Fibroblast of skin of right biceps (primary cell): ENCODE data around the gene CAPN5.
"Not testable (repeated sequence)": the region's sequence is repeated elsewhere in the genome, so short reads cannot be mapped to it uniquely, and the experiment has no call there.

ENCODE experiments used
- DNase-seq: peaks from one replicate; pipeline ENCODE4 v3.0.0-alpha.2; 2013

The CAPN5 gene

DNA sequence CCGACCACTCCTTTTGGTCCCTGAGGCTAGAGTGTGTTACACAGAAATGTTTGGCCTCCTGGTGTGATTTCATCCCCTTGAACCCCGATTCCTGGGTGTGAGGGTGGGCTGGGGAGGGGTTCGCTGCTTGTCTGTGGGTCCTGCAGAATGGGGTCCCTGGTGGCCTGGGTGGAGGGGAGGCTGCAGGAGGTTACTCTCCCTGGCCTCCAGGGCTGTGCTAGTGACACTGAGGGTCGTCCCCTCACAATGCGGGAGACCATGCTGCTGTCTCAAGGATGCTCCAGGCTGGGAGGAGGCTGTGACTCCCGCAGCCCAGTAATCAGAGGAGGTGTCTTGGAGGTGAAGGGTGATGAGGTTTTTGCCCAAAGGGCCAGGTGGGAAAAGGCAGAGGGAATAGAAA, 18.9 kb downstream of the CAPN5 start:
- no peak for DNase-seq

DNA sequence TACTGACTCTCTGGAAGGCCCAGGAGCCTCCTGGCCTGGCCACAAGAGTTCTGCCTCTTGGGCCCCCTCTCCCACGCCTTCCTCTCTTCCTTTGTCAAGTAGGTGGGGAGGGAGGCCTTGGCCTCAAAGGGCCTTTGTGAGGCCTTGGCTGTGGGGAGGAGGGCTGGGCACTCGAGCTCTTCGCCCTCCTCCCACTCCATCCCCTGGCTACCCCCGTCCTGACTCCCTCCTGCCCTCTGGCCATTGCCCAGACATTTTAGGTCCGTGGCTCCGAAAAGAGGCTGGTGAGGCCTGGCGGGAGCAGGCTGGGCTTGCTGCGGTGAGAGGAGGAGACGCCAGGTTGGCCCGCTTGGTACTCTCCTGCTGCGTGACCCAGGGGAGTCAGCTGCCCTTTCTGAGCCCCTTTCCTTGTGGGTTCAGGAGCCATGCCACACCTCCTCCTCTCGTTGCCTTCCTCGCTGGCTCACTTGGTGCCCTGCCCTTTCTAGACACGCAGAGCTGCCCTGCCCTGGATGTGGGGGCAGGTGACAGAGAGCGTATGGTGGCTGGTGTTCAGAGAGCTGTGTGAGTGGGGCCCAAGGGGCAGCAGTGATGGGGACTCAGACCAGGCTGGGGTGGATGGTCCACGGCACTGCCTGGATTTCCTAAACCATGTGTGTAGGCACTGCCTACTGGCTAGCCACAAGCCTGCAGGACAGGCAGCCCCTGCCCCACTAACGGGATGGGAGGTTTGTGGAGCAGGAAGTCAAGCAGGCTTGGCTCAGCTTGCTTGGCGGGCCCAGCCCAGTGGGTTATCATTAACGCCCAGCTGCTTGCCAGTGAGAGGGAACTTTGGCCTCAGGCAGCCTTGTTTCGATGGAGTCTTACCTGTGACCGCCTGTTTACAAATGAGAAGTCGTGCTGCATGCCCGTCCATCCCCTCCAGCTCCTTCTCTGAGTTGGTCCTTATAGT, 20.0 kb downstream of the CAPN5 start:
- DNase-seq, result no peak

DNA sequence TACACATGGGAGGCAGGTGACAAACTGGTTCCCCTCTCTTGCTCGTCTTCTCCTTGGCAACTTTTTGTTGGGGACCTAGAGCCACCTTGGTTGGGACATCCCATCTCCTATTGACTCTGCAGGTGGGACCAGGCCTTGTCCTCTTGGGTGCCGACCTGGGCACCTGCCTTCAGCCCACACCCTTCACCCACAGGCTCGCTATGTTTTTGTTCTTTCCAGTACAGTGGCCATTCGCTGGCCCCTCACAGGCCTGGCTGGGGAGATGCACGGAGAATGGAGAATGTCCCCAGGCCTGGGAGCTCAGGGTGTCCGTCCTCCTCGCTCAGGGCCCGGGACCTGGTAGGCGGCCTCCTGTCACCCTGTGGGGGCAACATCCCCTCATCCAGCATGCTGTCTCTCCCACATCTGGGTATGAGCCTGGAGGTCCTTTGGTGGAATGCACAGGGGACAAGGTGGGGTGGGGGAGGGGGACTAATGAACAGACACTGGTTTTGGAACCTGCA, 21.0 kb downstream of the CAPN5 start:
- DNase-seq, result no peak

DNA sequence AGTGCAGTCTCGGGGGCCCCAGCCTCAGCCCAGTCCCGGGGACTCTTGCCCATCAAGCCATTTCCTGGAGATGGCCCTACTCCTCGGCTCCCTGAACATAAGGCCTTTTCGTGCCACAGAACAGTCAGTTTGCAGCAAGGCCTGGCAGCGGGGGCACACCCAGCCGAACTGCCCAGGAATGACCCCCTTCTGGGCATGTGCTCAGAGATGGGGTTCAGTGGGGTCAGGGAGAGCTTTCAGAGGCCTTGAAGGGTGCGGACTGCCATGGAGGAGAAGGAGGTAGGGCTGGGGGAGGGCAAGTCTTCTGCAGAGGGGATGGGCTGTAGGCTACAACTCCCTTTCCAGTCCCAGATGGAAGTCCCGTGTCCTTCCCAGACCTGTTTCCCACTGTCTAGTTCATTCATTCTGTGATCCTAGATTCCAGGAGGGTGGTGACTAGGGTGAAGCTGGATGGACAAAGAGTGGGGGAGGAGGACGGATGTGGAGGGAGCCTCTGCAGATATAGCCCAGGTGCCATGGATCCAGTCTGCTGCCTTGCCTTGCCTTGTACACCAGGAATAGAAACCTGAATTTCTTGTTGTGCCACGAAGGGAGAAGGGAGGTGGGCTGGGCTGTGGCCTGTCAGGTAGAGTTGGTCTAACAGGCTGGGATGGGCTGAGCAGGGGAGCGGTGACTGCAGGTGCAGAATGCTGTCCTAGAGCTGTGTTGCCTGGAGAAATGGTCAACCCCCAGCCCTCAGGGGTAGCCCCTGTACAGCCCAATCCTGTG, 21.6 kb downstream of the CAPN5 start:
- DNase-seq, result no peak

DNA sequence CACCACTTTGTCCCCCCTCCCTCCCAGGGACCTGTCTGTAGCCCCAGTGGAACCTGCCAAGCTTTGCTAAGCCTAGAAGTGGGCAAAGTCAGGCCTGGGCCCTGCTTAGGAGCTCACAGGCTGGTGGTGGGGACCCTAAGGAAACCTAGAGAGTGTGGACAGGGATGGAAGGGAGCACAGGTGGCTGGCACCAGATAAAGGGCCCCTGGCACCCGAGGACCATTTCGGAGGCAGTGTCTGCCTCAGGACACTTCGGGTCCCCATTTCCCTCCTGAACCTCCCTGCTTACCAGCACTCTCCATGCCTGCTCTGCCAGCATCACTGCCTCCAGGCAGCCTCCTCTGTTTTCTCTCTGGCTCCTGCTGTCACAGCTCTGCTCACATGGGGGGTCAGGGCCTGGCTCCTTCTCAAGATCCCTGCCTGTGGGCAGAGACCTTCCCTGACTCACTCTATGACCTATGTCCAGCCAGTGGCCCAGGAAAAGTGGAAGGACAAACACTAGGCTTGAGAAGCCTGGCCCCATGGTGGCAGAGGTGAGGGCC, 22.3 kb downstream of the CAPN5 start:
- DNase-seq, result no peak

DNA sequence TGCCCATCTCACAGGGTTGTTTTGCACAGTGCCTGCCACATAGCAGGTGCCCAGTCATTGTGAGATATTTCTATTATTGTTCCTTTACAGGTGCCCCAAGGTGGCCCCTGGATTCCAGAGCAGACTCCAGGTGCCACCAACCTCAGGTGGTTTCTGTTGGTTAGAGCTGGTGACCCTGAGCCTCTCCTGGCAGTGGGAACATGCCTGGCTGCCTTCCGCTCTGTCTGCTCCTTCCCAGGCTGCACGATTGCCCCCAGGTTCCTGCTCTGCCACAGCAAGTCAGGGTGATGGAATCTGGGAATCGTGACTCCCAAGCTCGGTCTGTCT, 23.2 kb downstream of the CAPN5 start:
- DNase-seq, result no peak

DNA sequence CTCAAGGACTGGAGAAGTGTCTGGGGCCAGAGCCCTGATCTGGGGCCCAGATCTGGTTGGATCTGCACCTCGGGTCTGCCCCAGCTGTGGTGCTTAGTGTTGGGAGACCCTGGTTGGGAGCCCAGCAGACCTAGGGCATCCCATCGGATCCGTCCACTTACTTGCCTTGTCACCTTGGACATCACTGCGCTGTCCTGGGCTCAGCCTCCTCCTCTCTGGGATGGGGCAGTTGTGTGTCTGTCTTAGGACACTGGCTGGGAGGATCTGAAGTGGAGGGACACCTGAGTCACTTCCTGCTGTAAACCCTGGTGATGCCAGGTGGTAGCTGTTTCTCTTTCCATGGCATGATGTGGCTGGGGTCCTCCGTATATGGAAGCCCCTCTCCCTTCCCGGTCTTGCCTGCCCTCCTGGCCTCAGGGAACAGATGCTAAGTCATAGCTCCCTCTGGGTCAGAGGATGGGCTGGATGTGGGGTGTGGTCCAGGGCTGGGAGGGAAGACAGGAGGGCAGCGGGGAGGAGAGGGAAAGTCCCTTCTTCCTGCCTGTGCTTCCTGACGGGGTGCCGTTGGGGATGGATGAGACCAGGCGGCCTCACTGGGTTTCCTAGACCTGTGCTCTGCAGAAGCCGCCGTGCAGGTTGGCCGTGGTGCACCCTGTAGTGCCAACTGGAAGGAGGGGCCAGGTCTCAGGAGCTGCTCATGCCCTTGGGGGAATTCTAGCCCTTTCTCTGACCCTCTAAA, 23.8 kb downstream of the CAPN5 start:
- no peak for DNase-seq

DNA sequence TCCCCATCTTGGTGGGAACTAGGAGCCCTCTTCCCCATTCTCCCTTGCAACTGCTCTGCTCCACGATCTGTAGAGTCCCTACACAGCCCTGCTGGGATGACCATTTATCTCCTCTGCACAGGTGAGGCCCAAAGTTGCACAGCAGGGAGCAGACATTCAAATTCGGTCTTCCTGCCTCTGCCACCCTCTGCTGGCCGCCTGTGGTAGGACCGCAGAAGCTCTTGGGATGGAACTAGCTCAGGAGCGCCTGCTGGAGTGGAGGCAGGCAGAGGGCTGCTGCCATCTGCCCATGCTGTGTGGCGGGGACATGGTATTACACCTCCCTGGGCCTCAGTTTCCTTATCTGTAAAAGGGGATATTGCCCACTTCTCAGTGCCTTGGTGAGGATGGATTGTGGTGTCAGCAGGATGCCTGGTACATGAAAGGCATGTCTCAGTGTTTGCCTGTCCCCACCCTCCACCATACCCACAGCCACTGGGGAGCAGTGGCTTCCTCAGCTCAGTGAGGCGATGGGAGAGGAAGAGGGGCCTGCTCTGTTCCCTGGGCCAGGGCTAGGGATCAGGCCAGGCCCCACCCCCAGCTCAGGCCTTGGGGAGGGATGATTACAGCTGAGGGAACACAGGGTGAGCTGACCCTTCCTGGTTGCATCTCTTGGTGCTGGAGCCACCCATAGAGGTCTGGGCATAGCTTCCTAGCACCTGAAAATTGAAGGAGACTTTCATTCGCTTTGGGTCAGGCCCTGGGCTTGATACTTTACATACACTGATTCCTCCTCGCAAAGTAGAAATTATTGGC, 24.6 kb downstream of the CAPN5 start:
- peak; percentile 59 for DNase-seq

DNA sequence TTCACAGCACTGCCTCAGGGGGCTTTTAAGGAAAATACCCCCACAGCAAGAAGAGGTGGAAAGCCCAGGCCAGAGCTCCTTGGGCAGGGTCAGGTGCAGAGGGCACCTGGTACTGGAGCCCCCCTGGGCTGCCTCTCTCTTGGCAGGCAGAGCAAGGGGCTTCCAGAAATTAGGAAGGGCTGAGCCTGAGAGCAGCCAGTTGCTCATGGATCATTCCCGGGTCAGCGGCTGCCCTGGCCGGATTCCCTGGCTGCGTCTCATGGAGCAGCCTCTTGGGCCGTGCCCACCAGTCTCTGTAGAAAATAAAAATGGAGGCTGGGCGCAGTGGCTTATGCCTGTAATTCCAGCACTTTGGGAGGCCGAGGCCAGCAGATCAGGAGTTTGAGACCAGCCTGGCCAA, 25.6 kb downstream of the CAPN5 start:
- DNase-seq, result no peak

DNA sequence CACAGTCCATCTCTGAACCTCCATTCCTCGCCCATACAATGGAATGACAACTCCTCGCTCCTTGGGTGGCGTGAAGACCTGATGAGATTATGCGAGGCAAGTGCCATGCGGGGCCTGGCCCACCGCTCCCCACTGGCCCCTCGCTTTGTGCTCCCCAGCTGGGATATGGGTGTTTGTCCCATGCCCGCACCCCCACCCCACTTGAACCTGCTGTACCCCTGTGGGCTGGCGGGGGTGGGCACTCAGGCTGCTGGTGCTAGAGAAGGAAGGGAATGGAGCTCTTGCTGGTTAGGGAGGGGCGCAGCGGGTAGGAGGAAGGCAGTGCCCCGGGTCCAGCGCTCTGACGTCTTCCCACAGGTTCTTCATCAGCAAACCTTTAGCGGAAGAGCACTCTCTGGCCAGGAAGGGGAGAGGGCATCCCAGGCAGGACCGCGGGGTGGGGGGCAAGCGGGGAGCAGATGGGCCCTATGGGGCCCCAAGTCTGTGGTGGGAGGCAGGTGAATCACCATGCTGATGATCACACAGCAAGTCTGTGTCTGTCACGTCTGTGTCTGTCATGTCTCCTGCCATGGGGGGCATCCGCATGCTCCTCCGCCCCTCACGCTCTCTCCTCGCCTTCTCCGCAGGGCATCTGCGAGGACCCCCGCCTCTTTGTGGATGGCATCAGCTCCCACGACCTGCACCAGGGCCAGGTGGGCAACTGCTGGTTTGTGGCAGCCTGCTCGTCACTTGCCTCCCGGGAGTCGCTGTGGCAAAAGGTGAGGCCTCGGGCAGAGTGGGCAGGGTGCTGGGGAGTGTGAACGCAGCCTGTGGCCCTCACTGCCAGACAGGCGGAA, 26.5 kb downstream of the CAPN5 start:
- DNase-seq, result no peak

DNA sequence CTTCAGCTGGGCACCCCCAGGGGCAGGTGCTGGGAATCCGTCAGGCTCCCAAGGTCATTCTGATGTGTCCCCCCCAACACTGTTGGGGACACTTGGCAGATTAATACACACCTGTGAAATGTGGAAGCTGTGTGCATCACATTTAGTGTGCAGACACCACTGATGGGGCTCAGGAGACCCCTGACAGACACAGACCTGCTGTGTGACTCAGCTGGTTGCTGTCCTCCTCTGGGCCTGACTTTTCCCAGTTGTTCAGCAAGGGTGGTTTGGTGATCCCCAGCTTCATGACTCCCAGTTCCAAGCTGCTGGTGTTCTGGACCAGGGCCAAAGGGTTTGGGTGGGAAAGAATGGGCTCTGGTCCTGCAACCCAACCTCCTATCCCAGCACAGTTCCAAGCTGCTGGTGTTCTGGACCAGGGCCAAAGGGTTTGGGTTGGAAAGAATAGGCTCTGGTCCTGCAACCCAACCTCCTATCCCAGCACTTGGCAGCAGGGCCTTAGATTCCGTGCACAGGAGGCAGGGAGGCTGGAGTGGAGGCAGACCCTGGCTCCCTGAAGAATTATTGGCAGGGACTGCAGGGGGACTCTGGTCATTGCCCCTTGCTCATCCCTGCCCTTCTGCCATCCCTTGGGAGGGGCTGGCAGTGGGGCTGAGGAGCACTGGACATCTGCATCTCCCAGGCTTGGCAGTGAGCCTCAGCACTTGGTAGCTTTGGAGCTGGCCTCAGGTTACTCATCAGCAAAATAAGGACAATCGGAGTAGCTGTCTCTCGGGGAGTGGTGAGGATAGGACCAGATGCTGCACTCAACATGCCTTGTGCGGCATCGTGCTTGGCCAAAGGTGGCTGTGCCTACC, 27.4 kb downstream of the CAPN5 start:
- DNase-seq, result no peak

DNA sequence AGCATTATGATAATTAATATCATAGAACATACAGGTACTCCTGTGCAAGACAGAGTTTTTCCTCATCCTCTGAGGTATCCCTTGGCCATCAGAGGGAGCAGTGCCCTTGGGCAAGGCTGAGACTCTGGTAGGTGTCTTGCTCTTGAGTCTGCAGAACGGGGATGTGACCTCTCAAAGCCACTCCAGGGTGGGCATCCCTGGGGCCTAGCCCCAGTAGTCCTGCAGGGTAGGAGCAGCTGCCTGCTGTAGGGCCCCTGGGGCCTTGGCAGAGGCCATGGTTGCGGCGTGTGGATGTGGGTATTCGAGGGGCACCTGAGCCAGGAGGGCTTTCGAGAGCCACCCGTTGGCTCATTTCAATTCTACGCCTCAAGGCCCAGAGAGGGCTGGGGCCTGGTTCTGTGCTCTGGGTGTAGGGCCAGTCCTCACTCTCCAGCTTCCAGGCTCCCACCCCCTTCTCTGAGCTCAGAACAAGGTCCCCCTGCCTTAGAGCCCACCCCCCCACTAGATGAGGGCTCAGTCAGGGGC, 28.1 kb downstream of the CAPN5 start:
- DNase-seq, result no peak

DNA sequence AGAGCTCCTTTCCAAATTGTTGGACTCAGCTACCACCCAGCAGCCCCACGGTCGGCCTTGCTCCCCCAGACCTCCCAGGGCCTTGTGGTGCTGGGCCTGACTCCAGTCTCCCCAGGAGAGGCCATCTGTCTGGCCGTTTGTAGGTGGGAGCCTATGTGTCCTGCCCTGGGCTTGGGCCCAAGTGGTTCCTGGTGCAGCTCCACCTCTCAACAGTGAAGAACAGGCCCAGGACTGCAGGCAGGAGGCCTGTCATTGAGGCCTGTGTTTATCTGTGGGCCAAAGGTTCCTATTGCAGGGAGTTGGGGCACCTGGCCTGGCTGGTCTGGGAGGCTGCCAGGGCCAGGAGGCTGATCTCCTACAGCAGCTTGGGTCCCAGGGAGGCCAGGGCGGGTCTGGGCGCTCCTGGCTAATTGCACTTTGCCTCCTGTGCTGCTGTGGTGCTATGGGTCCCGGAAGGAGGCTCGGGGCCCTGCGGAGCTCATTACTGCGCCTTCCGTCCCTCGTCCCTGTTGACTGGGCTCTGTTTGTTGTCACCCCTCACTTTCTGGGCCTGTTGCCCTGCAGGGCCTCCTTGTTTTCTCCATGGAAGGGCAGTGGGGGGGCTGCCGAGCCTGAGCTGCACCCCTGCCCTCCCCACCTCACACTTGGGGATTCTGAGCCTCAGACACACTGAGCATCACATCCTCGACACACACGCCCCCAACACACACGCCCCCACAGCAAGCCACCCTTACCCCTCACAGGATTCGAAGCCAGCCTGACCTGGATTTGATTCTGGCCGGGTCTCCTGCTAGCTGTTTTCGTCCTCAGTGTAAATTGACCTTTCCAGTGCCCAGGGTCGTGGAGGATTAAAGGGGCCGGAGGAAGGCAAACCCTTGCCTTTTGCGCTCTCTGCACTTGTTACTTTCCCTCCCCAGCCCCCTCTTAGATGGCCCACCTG, 29.1 kb downstream of the CAPN5 start:
- no peak for DNase-seq

DNA sequence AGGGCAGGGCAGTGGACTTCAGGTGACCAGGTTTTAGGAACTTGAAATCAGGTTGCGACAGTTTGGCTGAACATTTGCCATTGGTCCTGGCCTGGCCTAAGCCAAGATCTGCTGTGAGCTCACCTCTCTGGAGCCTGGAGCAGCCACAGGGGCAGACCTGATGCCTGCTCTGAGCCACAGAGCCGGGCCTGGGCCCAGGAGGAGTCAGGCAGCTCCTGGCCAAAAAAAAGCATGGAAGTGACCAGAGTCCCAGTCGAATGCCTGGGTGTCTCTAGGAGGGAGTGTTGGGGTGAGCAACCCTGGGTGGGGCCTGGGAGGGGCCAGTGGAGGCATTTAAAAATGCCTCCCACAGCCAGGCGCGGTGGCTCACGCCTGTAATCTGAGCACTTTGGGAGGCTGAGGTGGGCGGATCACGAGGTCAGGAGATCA, 29.8 kb downstream of the CAPN5 start:
- DNase-seq, result no peak

DNA sequence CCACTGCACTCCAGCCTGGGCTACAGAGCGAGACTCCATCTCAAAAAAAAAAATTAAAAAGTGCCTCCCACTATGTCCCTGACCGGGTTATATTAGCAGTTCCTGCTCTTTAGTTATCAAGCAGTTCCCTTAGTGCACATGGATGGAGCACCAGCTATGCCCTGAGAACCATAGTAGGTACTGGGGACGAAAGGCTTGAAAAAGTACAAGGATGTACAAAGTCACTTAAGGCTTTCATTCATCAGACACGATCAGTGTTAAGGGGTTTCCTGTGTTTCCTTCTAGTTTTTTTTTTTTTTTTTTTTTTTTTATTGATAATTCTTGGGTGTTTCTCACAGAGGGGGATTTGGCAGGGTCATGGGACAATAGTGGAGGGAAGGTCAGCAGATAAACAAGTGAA, 30.4 kb downstream of the CAPN5 start:
- DNase-seq, result not testable (repeated sequence)

DNA sequence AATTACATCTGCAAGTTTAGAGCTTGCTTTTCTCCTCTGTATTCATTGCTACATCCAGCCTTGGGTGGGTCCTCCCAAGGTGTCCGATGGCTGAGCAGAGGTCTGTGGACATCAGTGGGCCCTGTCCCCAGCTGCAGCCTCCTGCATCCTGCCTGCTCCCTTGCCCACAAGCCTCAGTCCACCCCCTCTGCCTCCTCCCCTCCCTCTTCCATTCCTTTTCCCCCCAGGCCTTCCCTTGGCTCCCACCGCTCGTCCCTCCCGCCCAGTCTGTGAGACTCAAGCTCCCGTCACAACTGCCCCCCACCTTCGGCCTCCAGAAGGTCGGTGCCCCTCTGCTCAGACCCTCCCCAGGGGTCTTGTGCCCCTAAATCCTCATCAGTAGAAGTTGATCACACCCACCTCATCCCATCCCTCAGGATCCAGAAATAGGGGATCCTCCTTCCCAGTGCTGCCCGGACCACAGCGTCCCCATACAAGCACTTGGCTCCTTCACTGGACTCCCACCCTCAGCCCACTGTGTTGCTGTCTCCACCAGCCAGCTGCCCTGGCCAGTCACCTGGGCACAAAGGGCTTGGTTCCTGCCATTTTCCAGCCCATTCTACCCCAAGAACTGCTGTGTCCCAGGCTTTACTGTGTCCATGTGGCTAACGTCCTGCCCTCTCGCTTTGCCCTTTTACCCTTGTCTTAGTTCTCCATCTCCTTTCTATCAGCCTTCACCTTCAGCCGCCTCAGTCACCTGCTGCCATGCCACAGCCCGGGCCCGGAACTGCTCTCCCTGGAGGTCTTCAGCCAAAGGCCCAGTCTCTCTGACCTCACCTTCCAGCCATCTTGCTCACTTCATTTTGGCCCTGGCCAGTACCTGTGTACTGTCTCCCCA, 33.6 kb downstream of the CAPN5 start:
- DNase-seq, result no peak

DNA sequence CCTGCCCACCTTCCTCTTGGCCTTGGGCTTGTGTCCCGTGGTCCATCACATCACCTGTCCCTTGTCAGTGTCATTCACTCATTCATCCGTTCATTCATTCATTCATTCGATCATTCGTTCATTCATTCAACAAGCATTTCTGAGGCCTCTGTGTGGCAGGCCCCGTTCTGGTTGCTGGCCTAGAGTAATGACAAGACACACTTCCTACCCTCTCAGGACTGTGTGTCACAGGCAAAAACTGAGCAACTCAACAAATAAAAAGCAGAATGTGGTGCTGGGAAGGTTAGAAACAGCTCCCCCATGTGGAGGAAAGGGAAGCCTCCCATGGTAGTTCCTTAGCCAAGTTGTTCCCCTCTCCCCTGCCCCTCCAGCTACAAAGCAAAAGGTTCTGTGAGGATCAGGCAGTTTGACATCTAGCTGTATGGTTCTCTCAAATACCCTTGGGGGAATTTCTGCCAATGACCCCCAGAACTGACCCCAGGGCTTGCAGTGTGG, 34.3 kb downstream of the CAPN5 start:
- DNase-seq, result peak; percentile 25
